ENCODE data around the gene NFASC.

Gene NFASC

DNA sequence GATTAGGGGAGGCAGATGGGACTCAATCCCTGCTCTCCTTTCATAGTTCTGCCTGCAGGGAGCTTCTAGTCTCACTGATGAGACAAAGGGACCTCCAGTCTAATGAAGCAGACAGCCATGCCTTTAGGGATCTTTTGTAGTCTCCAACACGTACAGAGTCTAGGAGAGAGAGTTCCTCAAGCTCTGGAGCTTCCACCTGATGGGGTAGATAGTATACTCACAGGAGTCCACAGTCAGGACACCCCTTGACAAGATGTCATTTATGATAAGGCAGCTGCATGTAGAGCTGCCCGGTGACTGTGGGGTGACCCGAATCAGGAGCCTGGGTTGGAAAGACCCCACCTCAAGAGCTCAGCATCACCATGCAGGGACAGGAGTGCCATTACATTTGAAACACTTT lies 117.0 kb downstream of the NFASC start:
- no peak for DNase-seq

GRCh38 chr1:204988196-204988595 lies 117.5 kb downstream of the NFASC start:
- no peak for DNase-seq

GRCh38 chr1:204989266-204990058 lies 118.8 kb downstream of the NFASC start:
- no peak for DNase-seq

DNA sequence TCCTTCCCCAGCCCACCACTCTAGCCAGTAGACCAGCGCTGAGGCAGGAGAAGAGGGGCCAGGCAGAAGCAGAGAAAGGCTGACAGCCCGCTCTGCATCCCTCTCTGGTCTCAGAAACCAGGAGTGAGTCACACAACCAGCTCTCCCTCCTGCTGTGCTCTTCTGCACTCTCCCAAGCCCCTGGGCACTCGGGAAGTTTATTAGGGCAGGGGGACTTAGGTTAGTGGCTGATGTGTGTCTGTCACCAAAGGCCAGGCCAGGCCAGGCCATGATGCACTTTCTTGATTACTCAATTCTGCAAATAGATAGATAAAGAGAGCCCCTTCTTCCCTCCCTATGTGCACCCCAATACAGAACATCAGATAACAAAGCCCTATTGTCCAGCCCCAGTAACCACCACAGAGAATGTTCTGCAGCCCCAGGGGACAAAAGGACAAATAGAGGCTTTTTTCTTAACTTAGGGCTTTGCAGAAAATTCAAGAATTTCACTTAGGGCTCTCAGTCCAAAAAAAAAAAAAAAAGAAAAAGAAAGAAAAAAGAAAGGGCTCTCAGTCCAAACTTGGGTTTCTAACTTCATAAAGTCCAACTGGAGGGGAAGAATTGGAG lies 119.5 kb downstream of the NFASC start:
- DNase-seq: no peak

GRCh38 chr1:204990721-204991341 lies 120.2 kb downstream of the NFASC start:
- no peak for DNase-seq

DNA sequence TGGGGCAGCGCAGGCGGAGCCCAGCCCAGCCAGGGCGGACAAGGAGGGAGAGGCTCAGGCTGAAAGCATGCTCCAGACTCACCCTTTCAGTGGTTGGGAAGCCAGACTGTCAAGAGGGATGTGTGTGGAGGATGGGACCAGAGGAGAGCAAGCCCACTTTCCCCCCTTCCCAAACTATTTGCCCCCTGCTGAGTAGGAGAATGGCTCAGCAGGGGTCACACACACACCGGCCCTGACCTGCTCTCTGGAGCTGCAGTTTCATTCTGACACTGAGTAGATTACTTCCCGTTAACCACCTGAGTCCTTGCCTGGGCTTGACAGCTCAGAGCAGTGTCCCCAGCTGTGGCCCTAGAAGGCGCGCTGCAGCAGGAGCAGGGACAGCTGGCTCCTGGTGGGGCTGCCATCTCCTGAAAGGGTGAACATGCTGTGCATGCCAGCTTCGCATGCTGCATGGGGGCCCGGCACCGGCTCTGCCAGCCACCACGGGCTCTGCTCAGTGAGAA lies 120.7 kb downstream of the NFASC start:
- DNase-seq: no peak

DNA sequence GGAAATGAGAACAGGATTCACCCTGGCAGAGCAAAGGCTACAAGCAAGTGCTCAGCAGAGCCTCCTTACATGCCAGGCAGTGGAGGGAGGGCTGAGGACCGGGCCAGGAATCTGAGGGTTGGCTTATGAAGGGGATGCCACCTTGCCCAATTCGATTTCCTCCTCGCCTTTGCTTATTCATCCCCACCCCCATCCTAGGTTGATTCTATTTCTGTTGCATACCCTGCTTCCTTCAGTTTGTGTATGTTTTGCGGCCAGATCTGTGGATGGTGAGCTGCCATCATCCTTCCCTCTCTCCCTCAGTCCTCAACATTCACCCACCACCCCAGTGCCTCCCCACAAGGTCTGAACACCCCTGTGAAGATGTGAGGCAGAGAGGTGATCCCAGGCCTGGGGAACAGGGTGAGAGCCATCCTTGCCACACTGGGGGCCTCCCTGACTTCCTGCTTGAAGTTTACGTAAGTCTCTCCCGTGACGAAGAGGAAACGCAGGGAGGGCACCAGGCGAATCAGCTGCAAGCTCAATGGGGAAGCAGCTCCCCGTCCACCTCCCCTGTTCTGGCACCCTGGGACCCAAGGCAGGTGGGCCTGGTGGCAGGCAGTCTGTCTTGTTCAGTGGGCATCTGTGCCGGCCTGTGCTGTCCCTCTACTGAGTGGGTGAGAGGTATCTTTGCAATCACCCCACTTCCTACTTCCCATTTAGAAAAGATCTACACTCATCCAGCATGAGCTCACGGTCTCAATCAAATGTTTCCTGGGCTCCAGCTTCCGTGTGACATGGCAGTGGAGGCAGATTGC lies 121.7 kb downstream of the NFASC start:
- no peak for DNase-seq

- DNase-seq: no peak
These were observed 122.3 kb downstream of the NFASC start for GRCh38 chr1:204992998-204993314.

DNA sequence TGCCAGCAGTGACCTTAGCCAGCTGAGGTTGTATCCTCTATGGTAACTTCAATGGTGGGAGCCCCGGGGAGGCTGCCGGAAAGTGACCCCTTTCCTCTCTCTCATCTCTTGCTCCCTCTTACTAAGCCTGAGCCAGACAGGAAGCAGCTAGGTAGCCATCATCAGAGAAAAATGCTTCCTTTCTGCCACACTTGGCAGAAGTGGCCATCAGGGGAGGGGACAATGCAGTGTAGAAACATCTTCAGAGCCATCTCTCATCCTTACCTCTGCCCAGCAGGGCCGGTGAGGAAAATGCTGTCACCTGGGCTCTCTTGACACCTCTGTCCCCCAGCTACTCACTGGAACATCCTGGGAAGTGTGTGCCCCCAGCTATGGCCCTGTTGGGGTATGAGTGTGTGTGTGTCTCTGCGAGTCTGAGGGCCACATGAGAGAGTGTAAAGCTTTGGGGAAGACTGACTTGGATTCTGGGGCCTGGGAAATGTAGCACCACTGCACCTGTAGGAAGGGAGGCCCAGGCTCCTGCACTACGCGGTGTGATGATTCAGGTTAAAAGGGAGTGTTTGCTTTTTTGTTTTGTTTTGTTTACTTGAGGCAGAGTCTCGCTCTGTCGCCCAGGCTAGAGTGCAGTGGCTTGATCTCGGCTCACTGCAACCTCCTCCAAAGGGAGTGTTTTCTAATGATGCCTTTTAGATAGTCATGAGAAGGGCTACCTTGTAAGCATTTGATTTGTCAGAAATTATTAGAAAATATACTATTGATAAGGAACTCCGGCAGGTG lies 123.6 kb downstream of the NFASC start:
- DNase-seq: no peak

DNA sequence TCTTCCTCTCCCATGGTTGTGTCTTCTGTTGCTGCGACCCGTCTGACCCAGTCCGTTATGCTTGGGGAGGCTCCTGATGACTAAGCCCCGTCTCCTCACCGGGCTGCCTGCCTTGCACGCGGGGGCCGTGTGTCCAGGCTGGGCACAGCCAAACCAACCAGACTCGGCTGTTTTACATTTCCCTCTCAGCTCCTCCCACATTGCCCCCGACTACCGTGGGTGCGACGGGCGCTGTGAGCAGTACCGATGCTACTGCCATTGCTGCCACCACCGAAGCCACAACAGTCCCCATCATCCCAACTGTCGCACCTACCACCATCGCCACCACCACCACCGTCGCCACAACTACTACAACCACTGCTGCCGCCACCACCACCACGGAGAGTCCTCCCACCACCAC lies 126.3 kb downstream of the NFASC start:
- DNase-seq: no peak

- DNase-seq: no peak
These were observed 127.1 kb downstream of the NFASC start for GRCh38 chr1:204997591-204998355.

DNA sequence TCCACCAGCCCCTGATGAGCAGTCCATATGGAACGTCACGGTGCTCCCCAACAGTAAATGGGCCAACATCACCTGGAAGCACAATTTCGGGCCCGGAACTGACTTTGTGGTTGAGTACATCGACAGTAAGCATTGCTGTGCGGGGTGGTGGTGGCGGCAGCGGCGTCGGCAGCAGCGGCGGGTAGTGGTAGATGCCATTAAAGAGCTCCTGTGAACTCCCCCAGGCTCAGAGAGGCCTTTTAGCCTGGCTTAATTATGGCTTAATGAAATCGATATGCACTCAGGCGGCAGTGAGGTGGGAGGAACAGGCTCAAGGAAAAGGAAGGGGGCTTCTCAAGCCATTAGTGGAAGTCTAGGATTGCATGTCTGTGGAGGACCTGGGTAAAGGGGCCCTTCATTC lies 130.5 kb downstream of the NFASC start:
- DNase-seq: no peak

GRCh38 chr1:205002705-205003104 lies 132.0 kb downstream of the NFASC start:
- no peak for DNase-seq

- DNase-seq: no peak
These were observed 132.9 kb downstream of the NFASC start for GRCh38 chr1:205003358-205004131.

DNA sequence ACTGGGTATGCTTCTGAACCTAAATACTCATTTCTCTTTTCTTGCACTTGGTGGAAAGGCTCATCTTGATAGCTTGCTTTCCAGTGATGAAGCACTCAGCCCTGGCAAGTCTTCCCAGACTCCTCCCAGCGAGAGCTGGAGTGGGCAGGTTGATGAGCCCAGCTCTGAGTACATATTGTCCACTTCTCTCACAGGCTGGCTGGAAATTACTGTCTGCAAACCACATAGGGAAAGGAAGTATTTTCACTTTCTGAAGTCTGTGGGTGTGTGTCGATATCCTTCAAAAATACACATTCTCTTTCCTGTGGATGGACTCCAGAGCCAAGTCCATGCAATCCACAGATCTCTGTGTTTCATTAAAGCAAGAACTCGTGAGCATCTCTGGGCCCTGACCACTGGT lies 133.7 kb downstream of the NFASC start:
- no peak for DNase-seq

DNA sequence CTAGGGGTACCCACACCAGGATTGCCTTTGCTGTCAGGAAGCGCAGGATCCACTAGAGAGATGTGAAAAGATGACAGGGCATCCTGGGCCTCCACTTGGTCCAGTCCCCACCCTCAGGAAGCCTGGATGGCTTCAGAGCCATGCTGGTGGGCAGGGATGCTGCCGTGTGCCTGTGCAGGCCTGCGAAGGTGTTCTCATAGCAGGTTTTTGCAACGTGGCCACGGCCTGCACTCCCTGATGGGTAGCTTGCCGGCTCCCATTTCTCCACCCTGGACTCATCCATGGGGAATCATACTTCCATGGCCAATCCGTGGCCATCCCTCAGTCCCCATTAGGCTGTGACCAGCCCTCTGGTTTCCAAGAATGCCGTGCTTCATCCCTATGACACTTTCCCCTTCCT lies 138.2 kb downstream of the NFASC start:
- no peak for DNase-seq

DNA sequence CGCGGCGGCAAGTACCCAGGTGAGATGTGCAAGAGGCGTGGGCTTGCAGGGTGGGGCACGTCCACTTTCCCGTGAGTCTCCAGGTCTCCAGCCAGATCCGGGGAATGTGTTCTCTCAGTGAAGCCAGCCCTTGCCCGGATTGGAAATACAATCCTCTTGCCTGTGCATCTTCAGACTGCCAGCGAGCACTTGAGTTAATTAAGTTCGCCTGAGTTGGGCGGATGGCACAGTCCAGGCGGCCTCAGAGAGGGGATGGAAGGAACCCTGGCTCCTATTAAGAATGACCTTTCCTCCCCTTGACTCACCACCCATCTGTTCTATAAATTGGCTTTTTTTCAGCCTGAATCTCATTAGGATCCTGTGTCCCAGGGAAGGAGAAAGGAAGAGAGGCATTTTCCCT lies 139.0 kb downstream of the NFASC start:
- DNase-seq: no peak

- no peak for DNase-seq
These were observed 141.9 kb downstream of the NFASC start for GRCh38 chr1:205012391-205013140.

DNA sequence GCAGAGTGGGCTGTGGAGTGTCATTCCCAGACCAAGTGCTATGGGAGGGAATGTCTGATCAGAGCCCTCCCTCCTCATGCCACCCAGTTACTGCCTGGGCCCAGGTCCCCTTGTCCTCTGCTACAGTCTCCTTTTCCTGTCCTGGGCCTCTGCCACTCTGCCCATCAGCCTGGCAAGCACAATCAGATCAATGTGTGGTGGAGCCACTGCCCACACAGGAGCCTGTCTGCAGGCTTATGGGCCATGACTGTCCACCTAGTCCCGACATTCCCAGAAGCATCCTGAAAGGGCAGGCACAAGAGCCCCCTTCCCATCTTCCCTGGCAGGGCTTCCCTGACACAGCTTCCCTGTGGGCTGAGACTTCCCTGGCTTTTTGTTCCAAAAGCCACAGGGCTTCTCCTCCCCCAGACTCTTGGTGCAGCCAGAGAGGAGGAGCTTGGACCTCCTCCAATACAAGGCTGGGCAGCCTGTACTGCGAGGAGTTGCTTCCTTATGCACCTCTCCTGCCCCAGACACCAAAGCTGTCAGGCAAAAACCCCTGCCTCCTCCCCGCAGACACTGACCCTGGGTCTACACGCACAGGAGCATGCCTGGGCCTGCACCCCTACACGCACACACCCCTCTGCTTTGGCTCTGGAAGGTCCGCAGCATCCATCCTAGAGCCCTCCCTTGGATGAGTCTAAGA lies 143.2 kb downstream of the NFASC start:
- DNase-seq: no peak

- DNase-seq: no peak
These were observed 144.1 kb downstream of the NFASC start for GRCh38 chr1:205014783-205015182.
